ENCODE data around the gene ALDOC. TPM values are rescaled to one million over a fixed set of nuclear protein-coding genes. Genes with fewer than 3 reads are reported as not detected.

Gene ALDOC
- total RNA-seq, 1 experiment from 2014 or later: 53.2 TPM

DNA sequence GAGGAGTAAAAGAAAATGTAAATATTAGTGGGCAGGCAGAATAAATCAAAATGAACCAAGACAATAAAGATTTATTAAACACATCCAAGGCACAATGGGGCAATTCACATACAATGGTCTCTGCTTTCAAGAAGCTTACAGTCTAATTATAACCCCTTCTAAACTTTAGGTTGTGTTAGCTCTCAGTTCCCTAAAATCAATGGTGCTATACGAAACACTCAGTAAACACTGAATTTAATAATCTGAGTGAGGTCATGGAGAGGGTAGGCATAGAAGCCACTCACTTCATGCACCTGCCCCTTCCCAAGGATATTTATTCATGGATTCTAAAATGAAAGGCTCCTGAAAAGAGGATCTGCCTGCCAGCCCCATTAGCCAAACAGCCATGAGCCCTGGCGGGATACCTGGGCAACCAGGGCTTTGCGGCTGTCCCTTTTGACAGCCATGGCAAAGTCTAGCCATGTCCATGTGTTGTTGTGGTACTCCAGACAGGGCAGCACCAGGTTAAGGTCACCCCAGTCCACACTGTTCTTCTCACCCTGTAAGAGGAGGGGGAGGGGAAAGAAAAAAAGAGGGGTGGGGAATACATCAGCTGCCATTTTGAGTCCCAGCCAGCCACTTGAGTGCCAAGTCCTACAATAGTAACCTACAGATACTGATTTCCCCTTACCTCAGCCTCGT lies 38.7 kb upstream of the ALDOC start:
- Histone ChIP-seq H3T11ph (ENCODE audit: low read length) (no peak overlapping the region), H3K23me2 (ENCODE audit: insufficient read length, low read depth, low read length, poor library complexity, severe bottlenecking) (no peaks in the 10 kb centered on the region), H2AFZ (ENCODE audit: low read length) (no peak overlapping the region), H4K20me1 (ENCODE audit: control insufficient read depth, insufficient read depth, insufficient read length) (no peaks in the 10 kb centered on the region), H2BK12ac (ENCODE audit: insufficient read length, low read depth, low read length) (no peak overlapping the region), H4K8ac (replicated peaks; ENCODE audit: insufficient read length, low read depth, low read length) (no peak overlapping the region), H3K14ac (ENCODE audit: insufficient read depth, low read length) (no peak overlapping the region), H3K4ac (ENCODE audit: low read depth, low read length) (no peak overlapping the region), H3K9ac (ENCODE audit: extremely low read depth, insufficient read length, low read length) (no peak overlapping the region), H3K18ac (ENCODE audit: insufficient read length, low read depth, low read length) (no peak overlapping the region), H3K27me3 (ENCODE audit: insufficient read depth, low read length) (no peaks in the 10 kb centered on the region), H3K4me1 (ENCODE audit: insufficient read depth, low read length) (no peaks in the 10 kb centered on the region), H3K9me3 (ENCODE audit: control insufficient read depth, low read depth, low read length) (no peaks in the 10 kb centered on the region), H2BK15ac (ENCODE audit: low read depth, low read length) (no peak overlapping the region), H3K79me1 (ENCODE audit: insufficient read depth, low read depth, low read length, poor library complexity, severe bottlenecking) (no peaks in the 10 kb centered on the region), H3K56ac (ENCODE audit: insufficient read length, low read depth, low read length) (no peak overlapping the region), H4K91ac (ENCODE audit: insufficient read length, low read depth, low read length) (no peak overlapping the region), H2BK120ac (ENCODE audit: low read depth, low read length, poor library complexity, severe bottlenecking) (no peak overlapping the region), H2AK5ac (ENCODE audit: insufficient read length, low read length) (no peak overlapping the region), H2BK20ac (ENCODE audit: low read depth, low read length, poor library complexity, severe bottlenecking) (no peak overlapping the region), H3K23ac (ENCODE audit: insufficient read length, low read depth, low read length) (no peak overlapping the region), H4K5ac (ENCODE audit: insufficient read length, low read depth, low read length) (no peak overlapping the region), H3K79me2 (ENCODE audit: insufficient read depth, low read length) (no peaks in the 10 kb centered on the region), H3K4me2 (ENCODE audit: insufficient read depth, insufficient read length, low read length) (no peak overlapping the region), H2BK5ac (ENCODE audit: insufficient read length, low read length) (no peak overlapping the region), H3K27ac (ENCODE audit: insufficient read length, low read depth, low read length) (no peak overlapping the region)
- no CpG with 5 or more reads among the region's 4 CpGs for WGBS (ENCODE audit: extremely low coverage, insufficient read length, low lambda C conversion rate)
- Mint-ChIP-seq H3K27me3 (ENCODE audit: low read depth) (no peaks in the 10 kb centered on the region), H3K4me1 (no peaks in the 10 kb centered on the region), H3K27ac (no peak overlapping the region), H3K9me3 (no peaks in the 10 kb centered on the region), H3K4me3 (no peak overlapping the region), H3K36me3 (ENCODE audit: insufficient read depth in 1 of 3, low read depth in 3 of 3) (peaks cover 47 to 97% (median 86%) of the 10 kb centered on the region in 3 experiments; a peak in 6 of 7 replicates)
- TF ChIP-seq, protein P1, sequence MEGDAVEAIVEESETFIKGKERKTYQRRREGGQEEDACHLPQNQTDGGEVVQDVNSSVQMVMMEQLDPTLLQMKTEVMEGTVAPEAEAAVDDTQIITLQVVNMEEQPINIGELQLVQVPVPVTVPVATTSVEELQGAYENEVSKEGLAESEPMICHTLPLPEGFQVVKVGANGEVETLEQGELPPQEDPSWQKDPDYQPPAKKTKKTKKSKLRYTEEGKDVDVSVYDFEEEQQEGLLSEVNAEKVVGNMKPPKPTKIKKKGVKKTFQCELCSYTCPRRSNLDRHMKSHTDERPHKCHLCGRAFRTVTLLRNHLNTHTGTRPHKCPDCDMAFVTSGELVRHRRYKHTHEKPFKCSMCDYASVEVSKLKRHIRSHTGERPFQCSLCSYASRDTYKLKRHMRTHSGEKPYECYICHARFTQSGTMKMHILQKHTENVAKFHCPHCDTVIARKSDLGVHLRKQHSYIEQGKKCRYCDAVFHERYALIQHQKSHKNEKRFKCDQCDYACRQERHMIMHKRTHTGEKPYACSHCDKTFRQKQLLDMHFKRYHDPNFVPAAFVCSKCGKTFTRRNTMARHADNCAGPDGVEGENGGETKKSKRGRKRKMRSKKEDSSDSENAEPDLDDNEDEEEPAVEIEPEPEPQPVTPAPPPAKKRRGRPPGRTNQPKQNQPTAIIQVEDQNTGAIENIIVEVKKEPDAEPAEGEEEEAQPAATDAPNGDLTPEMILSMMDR (conservative IDR thresholded peaks at IDR 0.05): no peak
- no peak for DNase-seq

Measured in H9 (cell line).